22Rv1 (cell line): Measurements from ENCODE around the gene LAMA2.
A peak's percentile ranks its signal among the peaks of the same experiment; 100 is the strongest.

Experiments
- H3K27ac ChIP-seq: fragments of 450-650 bp; 2 replicates; pipeline ENCODE4 v1.5.1; 2017
- CTCF ChIP-seq: fragments of 450-650 bp; IDR thresholded peaks from 2 replicates; pipeline ENCODE4 v1.5.1; 2017; ENCODE audit warnings: mild to moderate bottlenecking
- ZFX ChIP-seq: fragments of 450-650 bp; IDR thresholded peaks from 2 replicates; pipeline ENCODE4 v1.6.1; 2017; ENCODE audit warnings: antibody characterized with exemption, borderline replicate concordance

Gene LAMA2

GRCh38 chr6:129426343-129426742 lies 543.4 kb downstream of the LAMA2 start:
- no peak overlapping the region for H3K27ac ChIP-seq
- no peak for TF ChIP-seq CTCF
- TF ChIP-seq ZFX = no peak

DNA sequence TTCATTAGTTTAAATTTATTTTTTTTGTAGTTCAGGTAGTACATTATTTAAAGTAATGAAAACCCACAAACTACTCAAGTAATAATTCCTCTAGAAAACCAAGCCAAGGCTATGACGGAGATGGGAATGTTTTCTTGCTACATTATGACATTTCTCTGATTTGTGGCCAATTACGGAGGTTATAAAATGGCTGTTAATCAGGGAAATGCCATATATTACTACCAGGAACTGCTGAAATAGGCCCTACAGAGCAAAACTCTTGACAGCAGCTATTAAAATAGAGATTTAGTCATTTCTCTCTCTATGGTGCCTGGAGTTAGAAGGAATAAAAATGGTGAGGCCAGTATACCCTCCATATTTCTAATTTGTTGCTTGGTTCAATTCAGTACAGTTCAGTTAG lies 547.0 kb downstream of the LAMA2 start:
- H3K27ac ChIP-seq = no peak overlapping the region
- no peak for TF ChIP-seq CTCF
- no peak for TF ChIP-seq ZFX

DNA sequence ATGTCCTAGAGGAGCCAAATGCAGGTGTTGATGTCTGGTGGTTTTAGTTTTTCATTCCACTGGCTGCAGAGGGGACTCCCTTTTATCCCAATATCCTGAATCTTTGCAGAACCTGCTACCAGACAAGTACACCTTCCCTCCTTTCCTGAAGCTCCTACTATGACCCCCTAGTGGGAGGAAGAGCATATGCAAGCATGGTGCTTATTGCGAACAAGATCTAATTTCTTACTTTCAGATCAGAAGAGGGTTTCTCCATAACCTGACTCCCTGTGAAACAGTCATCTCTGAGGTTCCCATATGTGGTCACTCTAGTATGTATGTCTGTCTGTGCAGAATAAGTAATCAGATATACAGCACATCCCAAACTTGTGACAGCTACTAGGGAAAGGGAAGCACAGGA lies 549.8 kb downstream of the LAMA2 start:
- H3K27ac ChIP-seq = no peak overlapping the region

DNA sequence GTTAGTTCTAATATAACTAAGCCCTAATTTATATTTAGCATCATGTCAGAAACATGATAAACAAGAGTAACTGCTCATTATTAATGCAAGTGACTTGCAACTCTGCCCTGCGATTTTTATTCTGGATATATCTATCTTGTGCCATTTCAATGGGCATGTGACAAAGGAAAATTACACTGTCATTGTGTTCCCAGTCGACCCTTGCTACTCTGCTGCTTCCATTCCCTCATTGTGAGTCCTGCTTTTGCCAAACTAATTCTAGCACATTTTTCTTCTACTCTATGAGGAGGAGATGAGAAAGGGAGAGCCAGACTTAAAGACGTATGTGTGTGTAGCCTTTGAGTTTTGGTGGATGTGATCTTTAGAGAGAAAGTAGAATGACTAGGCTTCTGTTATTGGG lies 551.2 kb downstream of the LAMA2 start:
- TF ChIP-seq CTCF = no peak
- no peak for TF ChIP-seq ZFX
- H3K27ac ChIP-seq = no peak overlapping the region

More for the DNA sequence above, 549.8 kb downstream of the LAMA2 start:
- TF ChIP-seq CTCF (peak; percentile 36), ZFX (no peak)

DNA sequence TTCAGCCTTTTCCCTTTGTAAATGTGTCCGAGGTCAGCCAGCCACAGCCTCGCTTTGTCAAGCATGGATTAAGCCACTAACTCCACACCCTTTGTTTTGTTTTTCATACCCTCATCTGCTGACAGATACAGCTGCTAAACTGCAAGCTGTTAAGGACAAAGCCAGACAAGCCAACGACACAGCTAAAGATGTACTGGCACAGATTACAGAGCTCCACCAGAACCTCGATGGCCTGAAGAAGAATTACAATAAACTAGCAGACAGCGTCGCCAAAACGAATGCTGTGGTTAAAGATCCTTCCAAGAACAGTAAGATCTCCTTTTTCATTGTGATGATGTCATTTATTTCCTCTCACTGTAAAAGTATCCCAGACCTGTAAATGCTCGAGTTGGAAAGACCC lies 557.8 kb downstream of the LAMA2 start:
- TF ChIP-seq CTCF (peak; percentile 9; the same call in 1 of the 2 replicates), ZFX (no peak)
- no peak overlapping the region for H3K27ac ChIP-seq

GRCh38 chr6:129444683-129445082 lies 561.7 kb downstream of the LAMA2 start:
- TF ChIP-seq CTCF (no peak), ZFX (no peak)
- H3K27ac ChIP-seq = no peak overlapping the region

- no peak for TF ChIP-seq ZFX
- no peak for TF ChIP-seq CTCF
- no peak overlapping the region for H3K27ac ChIP-seq
Measured at GRCh38 chr6:129446272-129447197, 563.6 kb downstream of the LAMA2 start.
